ENCODE measurements around the gene LSM4. TPM values are rescaled to one million over a fixed set of nuclear protein-coding genes. Genes with fewer than 3 reads are reported as not detected.

Gene LSM4
- total and polyA plus RNA-seq, 2 of the 13 experiments (the other 11 are each of a cell fraction or from before 2014, with no cell fraction given), result 65.8 to 166 TPM

- no peak for TF ChIP-seq PAXIP1 (CRISPR knock-in tag; conservative IDR thresholded peaks at IDR 0.05)
- no peak for TF ChIP-seq HIC2 (CRISPR knock-in tag; IDR thresholded peaks at IDR 0.05; ENCODE audit: low read depth)
- peak; percentile 77 for TF ChIP-seq DBP (CRISPR knock-in tag; IDR thresholded peaks at IDR 0.05; ENCODE audit: not compliant biosample characterization)
- no peak for TF ChIP-seq MLLT10 (CRISPR knock-in tag; IDR thresholded peaks at IDR 0.05)
- no peak for TF ChIP-seq ZNF484 (CRISPR knock-in tag; IDR thresholded peaks at IDR 0.05; ENCODE audit: borderline replicate concordance, low read depth)
- TF ChIP-seq ZNF598 (CRISPR knock-in tag; IDR thresholded peaks at IDR 0.05; ENCODE audit: borderline replicate concordance), result no peak
- TF ChIP-seq FOXA1 (IDR thresholded peaks at IDR 0.05), result no peak
- 0 out of 2 replicates have a peak, but pooled peaks have one; percentile 23 for TF ChIP-seq FOXA1 (CRISPR knock-in tag; IDR thresholded peaks at IDR 0.05)
- no peak for TF ChIP-seq ZNF580 (CRISPR knock-in tag; IDR thresholded peaks at IDR 0.05; ENCODE audit: borderline replicate concordance, low read depth)
- TF ChIP-seq ZNF607 (CRISPR knock-in tag; IDR thresholded peaks at IDR 0.05; ENCODE audit: borderline replicate concordance), result no peak
- no peak for TF ChIP-seq ZNF646 (CRISPR knock-in tag; IDR thresholded peaks at IDR 0.05)
- no peak for TF ChIP-seq ZNF343 (CRISPR knock-in tag; IDR thresholded peaks at IDR 0.05)
- TF ChIP-seq SNAPC5 (CRISPR knock-in tag; IDR thresholded peaks at IDR 0.05; ENCODE audit: borderline replicate concordance), result no peak
- no peak for TF ChIP-seq RCOR2 (CRISPR knock-in tag; IDR thresholded peaks at IDR 0.05)
- no peak for TF ChIP-seq ATAD3A (CRISPR knock-in tag; IDR thresholded peaks at IDR 0.05)
Observed at GRCh38 chr19:18280247-18281081, 42.4 kb downstream of the LSM4 start (continued).
